ENCODE measurements around the gene RNASEH2A. TPM values are rescaled to one million over a fixed set of nuclear protein-coding genes. Genes with fewer than 3 reads are reported as not detected.

The RNASEH2A gene
- total RNA-seq, 2 experiments from 2014 or later, result 49.2 to 64.0 TPM

DNA sequence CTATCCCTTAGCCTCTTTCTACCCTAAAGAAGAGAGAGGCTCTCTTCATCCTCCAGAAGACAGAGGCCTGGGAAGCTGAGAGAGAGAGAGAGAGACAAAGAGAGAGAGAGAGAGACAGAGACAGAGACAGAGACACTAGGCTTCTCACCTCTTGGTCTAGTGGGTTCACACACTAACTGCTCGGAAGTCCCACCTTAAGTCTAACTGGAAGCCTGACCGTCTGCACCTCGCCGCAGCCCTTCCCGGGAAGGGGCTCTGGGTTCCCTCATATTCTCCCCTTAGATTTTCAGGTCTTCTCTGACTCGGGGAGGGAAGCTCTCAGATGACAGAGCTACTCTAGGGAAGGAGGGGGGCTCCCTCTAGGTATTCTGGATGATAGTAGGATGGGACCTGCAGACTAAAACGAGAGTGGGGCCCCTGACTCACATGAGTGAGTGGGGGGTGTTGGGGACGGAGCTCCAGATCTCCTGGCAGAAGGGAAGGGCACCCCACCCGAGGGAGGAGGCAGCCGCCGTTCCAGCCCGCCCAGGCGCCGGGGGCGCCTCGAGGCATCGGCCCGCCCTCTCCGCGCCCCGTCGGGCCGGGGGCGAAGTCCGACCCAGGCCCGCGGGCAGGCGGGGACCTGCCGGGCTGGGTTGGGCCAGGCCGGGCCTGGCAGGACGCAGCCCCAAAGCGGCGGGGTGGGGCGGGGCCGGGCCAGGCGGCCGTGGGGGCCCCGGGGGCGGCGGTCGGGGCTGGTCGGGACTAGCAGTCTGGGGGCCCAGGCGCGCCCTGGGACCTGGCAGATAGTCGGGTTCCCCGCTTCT is 17.1 kb upstream of the RNASEH2A start:
- CTCF ChIA-PET, result interaction anchor here (0.9 to 3.4 kb wide), 3 partner anchors 11 to 29 kb away, joined by 3 to 31 read pairs (median 5); no protein-coding TSS in a partner anchor
- H3K36me3 Mint-ChIP-seq (ENCODE audit: low read depth), result peaks cover 12% of the 10 kb centered on the region
- DNase-seq (no peak), ATAC-seq (no peak)
- H3K27me3 Mint-ChIP-seq (ENCODE audit: low read depth), result no peaks in the 10 kb centered on the region
- peak overlapping the region; percentile 92 for H3K4me3 Mint-ChIP-seq
- peaks cover 28% of the 10 kb centered on the region for H3K4me1 Mint-ChIP-seq (ENCODE audit: low read depth)
- H3K27ac Mint-ChIP-seq, result peak overlapping the region; percentile 91
- H3K9me3 Mint-ChIP-seq (ENCODE audit: insufficient read depth), result no peaks in the 10 kb centered on the region
- POLR2A ChIA-PET, result interaction anchor here (1.0 to 2.9 kb wide), 3 partner anchors 11 to 366 kb away, joined by 3 to 20 read pairs (median 3); no protein-coding TSS in a partner anchor

DNA sequence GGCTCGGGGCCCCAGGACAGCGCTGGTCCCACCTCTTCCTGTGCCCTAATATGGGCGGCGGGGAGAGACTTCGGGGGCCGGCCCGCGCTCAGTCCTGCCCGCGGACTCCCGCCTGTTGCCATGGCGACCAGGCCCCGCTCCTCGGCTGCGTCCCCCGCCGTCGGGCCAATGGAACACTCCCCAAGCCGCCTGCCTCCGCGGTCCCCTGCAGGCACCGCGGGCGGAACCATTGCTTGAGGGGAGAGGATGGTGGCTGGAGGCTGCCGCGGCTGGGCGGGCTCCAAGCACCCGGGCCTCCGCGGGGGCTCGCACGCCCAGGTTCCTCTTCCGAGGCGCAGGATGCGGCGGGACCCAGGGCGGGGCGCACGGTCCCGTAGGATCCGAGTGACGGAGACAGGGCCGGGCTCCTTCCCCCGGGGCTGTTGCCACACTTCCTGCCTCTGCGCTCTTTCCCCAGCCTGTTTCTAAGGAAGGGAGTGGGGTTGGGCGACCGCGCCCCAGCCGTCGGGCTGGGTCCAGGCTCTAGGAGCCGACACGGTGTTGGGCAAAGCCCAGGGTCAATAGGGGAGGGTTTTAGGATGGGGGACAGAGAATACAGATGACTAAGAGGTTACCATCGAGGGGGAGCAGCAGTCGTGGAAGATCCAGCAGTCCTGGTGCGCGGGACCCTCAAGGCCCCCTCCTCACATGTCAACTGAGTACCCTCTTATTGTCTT is 16.3 kb upstream of the RNASEH2A start:
- peak overlapping the region; percentile 92 for H3K4me3 Mint-ChIP-seq
- H3K36me3 Mint-ChIP-seq (ENCODE audit: low read depth), result peaks cover 12% of the 10 kb centered on the region

GRCh38 chr19:12790628-12791344 is 15.6 kb upstream of the RNASEH2A start:
- no peak for ATAC-seq
- Mint-ChIP-seq H3K36me3 (ENCODE audit: low read depth) (peaks cover 12% of the 10 kb centered on the region), H3K27me3 (ENCODE audit: low read depth) (no peaks in the 10 kb centered on the region), H3K27ac (peak overlapping the region; percentile 97), H3K9me3 (ENCODE audit: insufficient read depth) (no peaks in the 10 kb centered on the region), H3K4me3 (peak overlapping the region; percentile 92), H3K4me1 (ENCODE audit: low read depth) (peaks cover 39% of the 10 kb centered on the region)
- DNase-seq, result peak; percentile 40
- POLR2A ChIA-PET, result interaction anchor here (0.6 to 8.4 kb wide), 10 partner anchors 11 to 1249 kb away, joined by 3 to 380 read pairs (median 6); partner anchors contain the start of genes FARSA, HOOK2, PRDX2 and RNASEH2A
- CTCF ChIA-PET, result interaction anchor here (1.8 to 11.4 kb wide), 8 partner anchors 9 to 147 kb away, joined by 4 to 390 read pairs (median 12); partner anchors contain the start of genes CALR, HOOK2, THSD8 and TRIR

More for the DNA sequence above, 16.3 kb upstream of the RNASEH2A start:
- Mint-ChIP-seq H3K27ac (peak overlapping the region; percentile 97), H3K9me3 (ENCODE audit: insufficient read depth) (no peaks in the 10 kb centered on the region), H3K27me3 (ENCODE audit: low read depth) (no peaks in the 10 kb centered on the region), H3K4me1 (ENCODE audit: low read depth) (peaks cover 35% of the 10 kb centered on the region)
- CTCF ChIA-PET, result interaction anchor here (0.9 to 11.4 kb wide), 7 partner anchors 8 to 57 kb away, joined by 3 to 390 read pairs (median 23); partner anchors contain the start of gene HOOK2
- ATAC-seq (peak; percentile 50), DNase-seq (peak; percentile 97)
- POLR2A ChIA-PET, result interaction anchor here (1.1 to 8.4 kb wide), 4 partner anchors 12 to 14 kb away, joined by 3 to 380 read pairs (median 27); partner anchors contain the start of genes HOOK2, PRDX2 and THSD8

DNA sequence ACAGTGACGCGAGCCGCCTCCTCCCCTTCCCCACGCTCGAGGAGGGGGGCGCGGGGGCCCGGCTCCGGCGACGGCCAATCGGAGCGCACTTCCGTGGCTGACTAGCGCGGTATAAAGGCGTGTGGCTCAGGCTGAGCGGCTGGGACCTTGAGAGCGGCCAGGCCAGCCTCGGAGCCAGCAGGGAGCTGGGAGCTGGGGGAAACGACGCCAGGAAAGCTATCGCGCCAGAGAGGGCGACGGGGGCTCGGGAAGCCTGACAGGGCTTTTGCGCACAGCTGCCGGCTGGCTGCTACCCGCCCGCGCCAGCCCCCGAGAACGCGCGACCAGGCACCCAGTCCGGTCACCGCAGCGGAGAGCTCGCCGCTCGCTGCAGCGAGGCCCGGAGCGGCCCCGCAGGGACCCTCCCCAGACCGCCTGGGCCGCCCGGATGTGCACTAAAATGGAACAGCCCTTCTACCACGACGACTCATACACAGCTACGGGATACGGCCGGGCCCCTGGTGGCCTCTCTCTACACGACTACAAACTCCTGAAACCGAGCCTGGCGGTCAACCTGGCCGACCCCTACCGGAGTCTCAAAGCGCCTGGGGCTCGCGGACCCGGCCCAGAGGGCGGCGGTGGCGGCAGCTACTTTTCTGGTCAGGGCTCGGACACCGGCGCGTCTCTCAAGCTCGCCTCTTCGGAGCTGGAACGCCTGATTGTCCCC is 14.9 kb upstream of the RNASEH2A start, which contains the start of gene JUNB:
Gene JUNB, plus strand, starts transcription at position 142 of the 706 bp plus-strand sequence. Its CDS starts 286 bp downstream, at position 428.
- Mint-ChIP-seq H3K9me3 (ENCODE audit: insufficient read depth) (no peaks in the 10 kb centered on the region), H3K36me3 (ENCODE audit: low read depth) (peaks cover 15% of the 10 kb centered on the region), H3K27ac (peak within 1 kb of the TSS; percentile 97), H3K4me1 (ENCODE audit: low read depth) (peaks cover 46% of the 10 kb centered on the region), H3K27me3 (ENCODE audit: low read depth) (no peaks in the 10 kb centered on the region), H3K4me3 (peak within 1 kb of the TSS; percentile 92)
- DNase-seq (peak; percentile 97), ATAC-seq (peak; percentile 43)
- POLR2A ChIA-PET, result interaction anchor here (0.6 to 8.4 kb wide), 17 partner anchors 11 to 1701 kb away, joined by 3 to 380 read pairs (median 4); partner anchors contain the start of genes FARSA, FBXW9, HOOK2 and PRDX2
- CTCF ChIA-PET, result interaction anchor here (1.8 to 11.4 kb wide), 8 partner anchors 9 to 146 kb away, joined by 4 to 390 read pairs (median 12); partner anchors contain the start of genes CALR, HOOK2, THSD8 and TRIR

- DNase-seq (peak; percentile 88), ATAC-seq (peak; percentile 0)
- H3K4me3 Mint-ChIP-seq, result peak overlapping the region; percentile 92
- peaks cover 46% of the 10 kb centered on the region for H3K4me1 Mint-ChIP-seq (ENCODE audit: low read depth)
- no peaks in the 10 kb centered on the region for H3K27me3 Mint-ChIP-seq (ENCODE audit: low read depth)
- ChIA-PET POLR2A (interaction anchor here (0.7 to 8.4 kb wide), 20 partner anchors 10 to 1702 kb away, joined by 3 to 380 read pairs (median 4); partner anchors contain the start of genes FARSA, FBXW9, HOOK2 and PRDX2), CTCF (interaction anchor here (1.2 to 11.4 kb wide), 9 partner anchors 10 to 145 kb away, joined by 3 to 390 read pairs (median 9); partner anchors contain the start of genes CALR, HOOK2, THSD8 and TRIR)
- no peaks in the 10 kb centered on the region for H3K9me3 Mint-ChIP-seq (ENCODE audit: insufficient read depth)
- H3K36me3 Mint-ChIP-seq (ENCODE audit: low read depth), result peaks cover 15% of the 10 kb centered on the region
- H3K27ac Mint-ChIP-seq, result peak overlapping the region; percentile 97
Observed at GRCh38 chr19:12792051-12792852, 14.1 kb upstream of the RNASEH2A start.

DNA sequence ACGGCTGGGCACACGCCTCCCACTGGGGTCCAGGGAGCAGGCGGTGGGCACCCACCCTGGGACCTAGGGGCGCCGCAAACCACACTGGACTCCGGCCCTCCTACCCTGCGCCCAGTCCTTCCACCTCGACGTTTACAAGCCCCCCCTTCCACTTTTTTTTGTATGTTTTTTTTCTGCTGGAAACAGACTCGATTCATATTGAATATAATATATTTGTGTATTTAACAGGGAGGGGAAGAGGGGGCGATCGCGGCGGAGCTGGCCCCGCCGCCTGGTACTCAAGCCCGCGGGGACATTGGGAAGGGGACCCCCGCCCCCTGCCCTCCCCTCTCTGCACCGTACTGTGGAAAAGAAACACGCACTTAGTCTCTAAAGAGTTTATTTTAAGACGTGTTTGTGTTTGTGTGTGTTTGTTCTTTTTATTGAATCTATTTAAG is 13.5 kb upstream of the RNASEH2A start:
- no peaks in the 10 kb centered on the region for H3K27me3 Mint-ChIP-seq (ENCODE audit: low read depth)
- POLR2A ChIA-PET, result interaction anchor here (0.6 to 8.4 kb wide), 13 partner anchors 9 to 1234 kb away, joined by 3 to 380 read pairs (median 4); partner anchors contain the start of genes ELOF1, HOOK2, PRDX2 and RNASEH2A
- no peak for ATAC-seq
- no peaks in the 10 kb centered on the region for H3K9me3 Mint-ChIP-seq (ENCODE audit: insufficient read depth)
- H3K27ac Mint-ChIP-seq, result peak overlapping the region; percentile 97
- no peak for DNase-seq
- peaks cover 15% of the 10 kb centered on the region for H3K36me3 Mint-ChIP-seq (ENCODE audit: low read depth)
- CTCF ChIA-PET, result interaction anchor here (0.6 to 11.4 kb wide), 11 partner anchors 9 to 145 kb away, joined by 3 to 390 read pairs (median 7); partner anchors contain the start of genes CALR, HOOK2, THSD8 and TRIR
- H3K4me1 Mint-ChIP-seq (ENCODE audit: low read depth), result peaks cover 45% of the 10 kb centered on the region
- H3K4me3 Mint-ChIP-seq, result peak overlapping the region; percentile 92

- Mint-ChIP-seq H3K36me3 (ENCODE audit: low read depth) (peaks cover 15% of the 10 kb centered on the region), H3K4me1 (ENCODE audit: low read depth) (peaks cover 42% of the 10 kb centered on the region), H3K27me3 (ENCODE audit: low read depth) (no peaks in the 10 kb centered on the region), H3K4me3 (peak overlapping the region; percentile 92), H3K27ac (peak overlapping the region; percentile 97), H3K9me3 (ENCODE audit: insufficient read depth) (no peaks in the 10 kb centered on the region)
- ChIA-PET POLR2A (interaction anchor here (0.6 to 8.4 kb wide), 13 partner anchors 8 to 1412 kb away, joined by 3 to 380 read pairs (median 5); partner anchors contain the start of genes ELOF1, GET3, HOOK2 and PRDX2), CTCF (interaction anchor here (0.6 to 11.4 kb wide), 9 partner anchors 11 to 79 kb away, joined by 3 to 390 read pairs (median 4); partner anchors contain the start of genes HOOK2 and TRIR)
- ATAC-seq (peak; percentile 34), DNase-seq (peak; percentile 92)
Observed at GRCh38 chr19:12793290-12794195, 12.8 kb upstream of the RNASEH2A start.

DNA sequence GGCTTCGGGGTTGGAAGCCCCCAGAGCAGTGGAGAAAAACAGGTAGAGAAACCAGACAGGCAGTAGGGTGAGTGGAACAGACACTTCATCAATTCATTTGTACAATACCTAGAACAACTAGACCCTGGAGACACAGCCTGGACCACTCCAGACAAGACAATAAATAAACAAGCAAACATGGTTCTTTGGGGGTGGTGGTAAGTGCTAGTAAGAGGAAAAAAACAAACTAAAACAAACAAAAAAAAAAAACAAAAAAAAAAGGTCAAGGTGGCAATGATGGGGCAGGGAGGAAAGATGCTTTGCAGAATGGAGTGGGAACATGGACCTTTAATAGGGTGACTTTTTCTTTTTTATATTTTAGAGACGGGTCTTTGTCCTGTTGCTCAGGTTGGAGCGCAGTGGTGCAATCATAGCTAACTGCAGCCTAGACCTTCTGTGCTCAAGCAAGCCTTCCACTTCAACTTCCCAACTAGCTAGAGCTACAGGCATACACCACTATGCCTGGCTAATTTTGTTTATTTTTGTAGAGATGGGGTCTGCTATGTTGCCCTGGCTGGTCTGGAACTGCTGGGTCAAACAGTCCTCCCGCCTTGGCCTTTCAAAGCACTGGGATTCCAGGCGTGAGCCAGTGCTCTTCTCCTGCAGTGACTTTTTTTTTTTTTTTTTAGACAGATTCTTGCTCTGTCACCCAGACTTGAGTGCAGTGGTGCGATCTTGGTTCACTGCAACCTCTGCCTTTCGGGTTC is 12.0 kb upstream of the RNASEH2A start:
- CTCF ChIA-PET, result interaction anchor here (1.1 to 11.4 kb wide), 5 partner anchors 11 to 61 kb away, joined by 4 to 390 read pairs (median 25); partner anchors contain the start of gene HOOK2

More for the DNA sequence above, 12.0 kb upstream of the RNASEH2A start:
- DNase-seq, result no peak
- Mint-ChIP-seq H3K4me1 (ENCODE audit: low read depth) (peaks cover 34% of the 10 kb centered on the region), H3K27ac (peak overlapping the region; percentile 93), H3K4me3 (peak overlapping the region; percentile 65), H3K36me3 (ENCODE audit: low read depth) (peaks cover 17% of the 10 kb centered on the region), H3K27me3 (ENCODE audit: low read depth) (no peaks in the 10 kb centered on the region), H3K9me3 (ENCODE audit: insufficient read depth) (no peaks in the 10 kb centered on the region)
- POLR2A ChIA-PET, result interaction anchor here (1.2 to 8.4 kb wide), 5 partner anchors 18 to 113 kb away, joined by 4 to 380 read pairs (median 5); partner anchors contain the start of genes GET3, HOOK2 and TRIR
- ATAC-seq, result no peak
